Endothelial cell of umbilical vein (primary cell): Measurements from ENCODE around the gene WHRN. TPM values are rescaled to one million over a fixed set of nuclear protein-coding genes. Genes with fewer than 3 reads are reported as not detected.

ENCODE experiments used
- BruUV-seq: library from RNA; stranded (reverse); fragments of 400-500 nt; replicated peaks from 2 replicates; lab custom pipeline; 2021; lab: Mats Ljungman, UMichigan
- CTCF ChIA-PET: fragments of 300-600, 350-600 bp; sonication (Branson Sonifier 250); formaldehyde crosslinking; loops from one replicate; lab custom pipeline; 2021; ENCODE audit warnings: antibody characterized with exemption, inconsistent platforms; lab: Charles Lee
- POLR2A ChIA-PET: fragments of 300-600, 350-600 bp; sonication (Branson Sonifier 250); formaldehyde crosslinking; loops from one replicate; lab custom pipeline; 2021; ENCODE audit warnings: antibody characterized with exemption, inconsistent platforms; lab: Charles Lee
- DNase-seq: peaks from one replicate; pipeline ENCODE4 v3.0.0-alpha.2; 2011; ENCODE audit warnings: low read depth, low spot score
- FAIRE-seq: peaks from 2 replicates; lab custom pipeline; 2011; peaks lifted over from hg19 to GRCh38; lab: Jason Lieb, UNC
- H2AFZ ChIP-seq: 2 replicates; pipeline ENCODE4 v1.6.0; 2012; ENCODE audit warnings: low read depth, low read length, control low read depth, inconsistent platforms
- H3K27ac ChIP-seq: 2 replicates; pipeline ENCODE4 v1.5.1; 2011; ENCODE audit warnings: low read depth, mild to moderate bottlenecking, control low read depth, low read length, moderate library complexity; ENCODE audit not compliant: insufficient read depth
- H3K27me3 ChIP-seq, 2 experiments: 2 replicates each; pipeline versions ENCODE4 v1.6.0 to v1.6.1; 2011; ENCODE audit warnings: low read length in 2 of 2, mixed read lengths in 1 of 2; ENCODE audit not compliant: control insufficient read depth in 2 of 2, insufficient read depth in 2 of 2
- H3K36me3 ChIP-seq, 2 experiments: 2 replicates in 1 of 2; 3 replicates in 1 of 2; pipeline ENCODE4 v1.5.1; 2011; ENCODE audit warnings: low read length in 2 of 2, mild to moderate bottlenecking in 1 of 2, moderate library complexity in 1 of 2; ENCODE audit not compliant: control insufficient read depth in 2 of 2, insufficient read depth in 2 of 2; ENCODE audit errors: extremely low read depth in 1 of 2
- H3K4me1 ChIP-seq: 3 replicates; pipeline ENCODE4 v1.5.1; 2011; ENCODE audit warnings: mild to moderate bottlenecking, low read length; ENCODE audit not compliant: control insufficient read depth, insufficient read depth; ENCODE audit errors: extremely low read depth
- H3K4me2 ChIP-seq: 2 replicates; pipeline ENCODE4 v1.6.1; 2011; ENCODE audit warnings: low read length, control low read depth, mixed read lengths; ENCODE audit not compliant: insufficient read depth
- H3K4me3 ChIP-seq, 3 experiments: fragments of 200-600 bp in 1 of 3; sonication (generic), shearing (Covaris generic) in 1 of 3; replicated peaks in 1 of 3; 2 replicates each; pipeline ENCODE4 v1.5.1; 2011 to 2016; ENCODE audit warnings: control low read depth in 3 of 3, low read length in 3 of 3, mild to moderate bottlenecking in 2 of 3, inconsistent platforms in 1 of 3, low read depth in 1 of 3, moderate library complexity in 1 of 3; ENCODE audit not compliant: insufficient read depth in 1 of 3
- H3K79me2 ChIP-seq: 2 replicates; pipeline ENCODE4 v1.6.0; 2012; ENCODE audit warnings: low read length, inconsistent platforms; ENCODE audit not compliant: control insufficient read depth, insufficient read depth
- H3K9ac ChIP-seq: replicated peaks from 2 replicates; pipeline ENCODE3; 2011; ENCODE audit warnings: low read length, control low read depth; ENCODE audit not compliant: insufficient read depth; ENCODE audit errors: extremely low read depth
- H3K9me1 ChIP-seq: replicated peaks from 3 replicates; pipeline ENCODE4 v1.6.0; 2011; ENCODE audit warnings: mild to moderate bottlenecking, low read length; ENCODE audit not compliant: control insufficient read depth, insufficient read depth; ENCODE audit errors: extremely low read depth
- H3K9me3 ChIP-seq: replicated peaks from 2 replicates; pipeline ENCODE4 v1.5.1; 2012; ENCODE audit warnings: low read length, inconsistent platforms; ENCODE audit not compliant: control insufficient read depth, insufficient read depth
- H4K20me1 ChIP-seq: replicated peaks from 2 replicates; pipeline ENCODE3; 2011; ENCODE audit warnings: mild to moderate bottlenecking, low read length; ENCODE audit not compliant: control insufficient read depth, insufficient read depth; ENCODE audit errors: extremely low read depth
- EZH2 ChIP-seq: IDR thresholded peaks from 2 replicates; pipeline ENCODE4 v1.6.1; 2012; ENCODE audit warnings: borderline replicate concordance, low read depth, mild to moderate bottlenecking, moderate library complexity, low read length, inconsistent platforms; ENCODE audit not compliant: severe bottlenecking
- FOS ChIP-seq: IDR thresholded peaks from 2 replicates; pipeline ENCODE4 v1.6.1; 2011; ENCODE audit warnings: mild to moderate bottlenecking, low read length, moderate library complexity, borderline replicate concordance; ENCODE audit not compliant: insufficient read depth
- GATA2 ChIP-seq: IDR thresholded peaks from 2 replicates; pipeline ENCODE4 v1.7.0; 2011; ENCODE audit warnings: low read depth, mild to moderate bottlenecking, moderate library complexity, mixed read lengths, low read length; ENCODE audit not compliant: insufficient read length, insufficient read depth
- JUN ChIP-seq: IDR thresholded peaks from 2 replicates; pipeline ENCODE4 v1.6.1; 2011; ENCODE audit warnings: borderline replicate concordance, low read depth; ENCODE audit not compliant: insufficient read length, insufficient read depth
- MYC ChIP-seq: IDR thresholded peaks from one replicate; pipeline ENCODE4 v1.6.1; 2011; ENCODE audit warnings: mild to moderate bottlenecking, low read depth, low read length
- POLR2A ChIP-seq: IDR thresholded peaks from 2 replicates; pipeline ENCODE4 v1.6.1; 2012; ENCODE audit warnings: low read depth, mild to moderate bottlenecking, control low read depth, low read length
- POLR2AphosphoS5 ChIP-seq: IDR thresholded peaks from 2 replicates; pipeline ENCODE4 v1.6.1; 2012; ENCODE audit warnings: low read depth, mild to moderate bottlenecking, control low read depth, low read length, moderate library complexity; ENCODE audit not compliant: insufficient read depth
- dilution Hi-C: fragments of 300-500 bp; cut with MboI; formaldehyde crosslinking; loops from one replicate; pipeline ENCODE4 v1.15.0; 2019; ENCODE audit warnings: low sequenced_read_pairs; ENCODE audit not compliant: extremely low pct_ligation_motif_present
- intact Hi-C: fragments of 100-400 bp; cut with micrococcal nuclease; formaldehyde crosslinking; loops from one replicate; pipeline ENCODE4 v1.10.0; 2022
- polyA plus RNA-seq, 4 experiments: library from polyadenylated mRNA; depleted of rRNA in 3 of 4; stranded (reverse) in 3 of 4; unstranded in 1 of 4; fragments of >200 nt; gene quantifications; 2 replicates each; pipeline versions ENCODE4 v1.2.1 to v1.2.3, GENCODE V29; 2011 to 2012; ENCODE audit warnings: missing spikeins in 1 of 4
- total RNA-seq: library from RNA; stranded (reverse); gene quantifications from 2 replicates; pipeline ENCODE4 v1.2.3, GENCODE V29; 2021
- TF ChIP-seq, protein P1 (sequence below), 2 donors: IDR thresholded peaks; 1 replicate in 1 of 2; 2 replicates in 1 of 2; pipeline ENCODE4 v1.5.1; 2011; ENCODE audit warnings: low read length in 2 of 2, mild to moderate bottlenecking in 2 of 2, moderate library complexity in 2 of 2, control low read depth in 1 of 2, inconsistent platforms in 1 of 2, low read depth in 1 of 2; ENCODE audit not compliant: insufficient read depth in 1 of 2; ENCODE audit errors: extremely low read depth in 1 of 2
- TF ChIP-seq, protein P2 (sequence below): IDR thresholded peaks from 2 replicates; pipeline ENCODE4 v1.6.1; 2011; ENCODE audit not compliant: insufficient read depth, insufficient read length

The WHRN gene
- total and polyA plus RNA-seq, 2 donors (not counting 3 experiments of a cell fraction or from before 2014, with no cell fraction given), result 0.35 to 0.69 TPM

DNA sequence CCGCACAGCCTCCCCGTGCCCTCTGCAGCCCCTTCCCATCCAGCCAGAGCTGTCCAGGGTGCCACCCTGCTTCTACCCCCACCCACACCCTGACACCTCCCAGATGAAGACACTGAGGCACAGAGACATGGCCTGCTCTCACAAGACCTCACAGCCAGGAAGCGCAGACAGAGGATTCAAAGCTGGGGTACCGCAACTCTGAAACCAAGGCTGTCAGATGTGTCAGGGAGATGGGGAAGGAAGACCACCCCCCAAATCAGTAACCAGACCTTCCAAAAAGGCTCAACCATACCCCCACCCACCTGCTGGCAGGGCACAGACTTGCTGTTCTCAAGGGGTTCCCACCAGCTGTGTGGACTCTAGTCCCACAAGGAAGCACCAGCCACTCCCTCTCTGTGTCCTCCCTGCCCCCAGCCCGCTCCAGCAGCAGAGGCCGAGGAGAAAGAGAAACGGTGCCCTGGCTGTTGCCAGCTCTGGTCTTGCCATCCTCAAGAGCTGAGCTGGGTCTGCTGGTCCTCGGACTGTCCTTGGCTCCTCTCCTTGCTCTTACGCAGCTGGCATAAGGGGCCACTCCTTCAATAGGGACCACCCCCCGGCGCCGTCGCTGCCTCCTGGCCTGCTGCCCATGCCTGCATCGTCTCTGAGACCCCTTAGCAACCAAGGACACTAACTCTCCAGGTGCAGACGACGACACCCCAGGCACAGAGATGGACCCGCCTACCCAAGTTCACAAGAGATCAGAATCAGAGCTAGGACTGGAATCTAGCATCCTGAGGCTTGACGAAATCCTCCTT lies 118.2 kb downstream of the WHRN start:
- intact Hi-C loops, result loop anchor here (1.0 kb wide), 1 partner anchor 11 kb away; no protein-coding TSS in a partner anchor

More for the DNA sequence above, 118.2 kb downstream of the WHRN start:
- ChIA-PET CTCF (interaction anchor here (0.8 to 3.8 kb wide), 7 partner anchors 12 to 279 kb away, joined by 3 to 24 read pairs (median 5); no protein-coding TSS in a partner anchor), POLR2A (no interaction called here)
- H3K9me1 ChIP-seq, result no peaks in the 10 kb centered on the region
- peaks cover 6% of the 10 kb centered on the region for H3K79me2 ChIP-seq
- no peaks in the 10 kb centered on the region for H3K36me3 ChIP-seq
- H3K9me3 ChIP-seq, result no peaks in the 10 kb centered on the region
- TF ChIP-seq FOS (no peak), MYC (no peak), GATA2 (no peak), EZH2 (no peak), JUN (no peak), POLR2A (no peak), POLR2AphosphoS5 (no peak)
- TF ChIP-seq, protein P1, sequence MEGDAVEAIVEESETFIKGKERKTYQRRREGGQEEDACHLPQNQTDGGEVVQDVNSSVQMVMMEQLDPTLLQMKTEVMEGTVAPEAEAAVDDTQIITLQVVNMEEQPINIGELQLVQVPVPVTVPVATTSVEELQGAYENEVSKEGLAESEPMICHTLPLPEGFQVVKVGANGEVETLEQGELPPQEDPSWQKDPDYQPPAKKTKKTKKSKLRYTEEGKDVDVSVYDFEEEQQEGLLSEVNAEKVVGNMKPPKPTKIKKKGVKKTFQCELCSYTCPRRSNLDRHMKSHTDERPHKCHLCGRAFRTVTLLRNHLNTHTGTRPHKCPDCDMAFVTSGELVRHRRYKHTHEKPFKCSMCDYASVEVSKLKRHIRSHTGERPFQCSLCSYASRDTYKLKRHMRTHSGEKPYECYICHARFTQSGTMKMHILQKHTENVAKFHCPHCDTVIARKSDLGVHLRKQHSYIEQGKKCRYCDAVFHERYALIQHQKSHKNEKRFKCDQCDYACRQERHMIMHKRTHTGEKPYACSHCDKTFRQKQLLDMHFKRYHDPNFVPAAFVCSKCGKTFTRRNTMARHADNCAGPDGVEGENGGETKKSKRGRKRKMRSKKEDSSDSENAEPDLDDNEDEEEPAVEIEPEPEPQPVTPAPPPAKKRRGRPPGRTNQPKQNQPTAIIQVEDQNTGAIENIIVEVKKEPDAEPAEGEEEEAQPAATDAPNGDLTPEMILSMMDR (IDR thresholded peaks at IDR 0.05; ENCODE audit: extremely low read depth in 1 of 2, insufficient read depth in 1 of 2, low read depth in 1 of 2, low read length in 2 of 2), result no peak
- TF ChIP-seq, protein P2, sequence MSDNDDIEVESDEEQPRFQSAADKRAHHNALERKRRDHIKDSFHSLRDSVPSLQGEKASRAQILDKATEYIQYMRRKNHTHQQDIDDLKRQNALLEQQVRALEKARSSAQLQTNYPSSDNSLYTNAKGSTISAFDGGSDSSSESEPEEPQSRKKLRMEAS, result no peak
- DNase-seq, result no peak
- H2AFZ ChIP-seq, result peak overlapping the region; percentile 79
- H3K4me1 ChIP-seq, result peaks cover 31% of the 10 kb centered on the region
- H3K27me3 ChIP-seq, result no peaks in the 10 kb centered on the region
- H4K20me1 ChIP-seq, result no peaks in the 10 kb centered on the region
- no TSS peak for BruUV-seq
- H3K27ac ChIP-seq, result peak overlapping the region; percentile 32
- peak overlapping the region; percentile 84 for H3K4me2 ChIP-seq
- peak overlapping the region; percentile 42 to 68 (median 46) for H3K4me3 ChIP-seq
- dilution Hi-C loops, result no loop called here
- FAIRE-seq, result no peak
- H3K9ac ChIP-seq, result peak overlapping the region; percentile 71
